ENCODE measurements around the gene NMNAT2.

DNA sequence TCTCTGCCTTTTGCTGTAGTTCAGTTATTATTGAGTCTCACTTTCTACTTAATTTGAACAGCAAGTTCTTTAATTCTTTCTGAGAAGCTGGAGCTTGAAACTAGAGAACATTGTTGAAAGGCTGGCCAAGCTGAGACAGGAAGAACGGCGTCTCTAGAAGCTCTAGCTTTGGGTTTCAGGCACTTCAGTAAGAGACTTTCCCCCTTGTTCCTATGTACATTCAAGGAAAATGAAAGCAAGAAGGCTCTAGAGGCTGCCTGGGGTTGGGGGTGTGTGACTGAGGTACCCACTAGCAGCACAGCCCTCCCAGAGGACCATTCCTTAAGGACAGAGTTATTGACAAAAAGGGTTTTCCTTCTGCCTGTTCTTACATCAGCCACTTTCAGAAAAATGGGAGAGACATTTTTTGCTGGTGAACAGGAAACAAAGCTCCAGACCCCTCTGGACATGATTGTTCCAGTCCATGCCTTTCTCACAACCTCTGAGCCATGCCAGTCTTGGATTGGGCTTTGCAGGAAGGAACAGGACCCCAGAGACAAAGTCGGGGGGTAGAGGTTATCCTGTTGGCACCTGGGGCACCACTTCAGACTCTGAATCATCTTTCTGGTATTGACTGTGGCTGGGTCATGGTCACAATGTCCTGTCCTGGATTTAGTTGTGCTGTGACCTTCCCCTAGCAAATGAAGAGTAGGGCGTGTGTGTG is 169.0 kb downstream of the NMNAT2 start:
- TF ChIP-seq EP300 (IDR thresholded peaks at IDR 0.05) (no peak), CTCF (IDR thresholded peaks at IDR 0.05) (no peak), POLR2A (IDR thresholded peaks at IDR 0.05; ENCODE audit: low read depth) (no peak), POLR2AphosphoS5 (IDR thresholded peaks at IDR 0.05) (no peak)
